Suppressor macrophage treated with lipopolysaccharide for 4 hours (primary cell): ENCODE data around the gene DYNC1H1.
"Not testable (repeated sequence)": the region's sequence is repeated elsewhere in the genome, so short reads cannot be mapped to it uniquely, and the experiment has no call there.

ENCODE experiments used
- DNase-seq: peaks from one replicate; pipeline ENCODE4 v3.0.0-alpha.2; 2020

The DYNC1H1 gene

GRCh38 chr14:101965770-101966722, 1.7 kb downstream of the DYNC1H1 start:
- DNase-seq = no peak

DNA sequence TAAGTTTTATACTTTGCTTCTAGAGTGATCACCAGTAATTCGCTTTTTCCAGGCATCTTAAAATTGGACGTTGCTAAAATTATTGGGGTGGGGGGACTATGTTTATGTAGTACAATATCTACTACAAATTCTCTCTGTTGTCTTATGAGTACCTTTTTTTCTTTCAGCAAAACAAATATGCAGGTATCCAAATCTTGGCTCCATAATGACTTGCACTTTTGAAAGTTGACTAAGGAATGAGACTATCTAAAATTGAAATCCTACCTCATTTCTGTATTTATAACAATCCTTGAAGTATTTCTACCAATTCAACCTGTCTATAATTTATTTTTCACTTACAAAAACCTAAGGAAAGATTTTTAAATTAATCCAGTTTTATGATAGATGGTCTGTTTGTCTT, 2.4 kb downstream of the DYNC1H1 start:
- no peak for DNase-seq

DNA sequence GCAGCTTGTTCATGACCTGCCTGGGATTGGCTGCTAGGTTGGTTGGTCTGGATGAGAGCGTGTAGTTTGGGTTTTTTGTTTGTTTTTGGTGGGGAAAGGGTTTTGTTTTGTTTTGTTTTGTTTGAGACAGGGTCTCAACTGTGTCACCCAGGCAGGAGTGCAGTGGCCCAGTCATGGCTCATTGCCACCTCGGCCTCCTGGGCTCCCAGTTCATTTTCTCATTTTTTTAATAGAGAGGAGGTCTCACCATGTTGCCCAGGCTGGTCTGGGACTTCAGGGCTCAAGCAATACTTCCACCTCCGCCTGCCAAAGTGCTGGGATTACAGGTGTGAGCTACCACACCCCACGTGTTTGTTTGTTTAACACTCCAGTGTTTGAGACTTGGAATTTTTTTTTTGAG, 3.8 kb downstream of the DYNC1H1 start:
- DNase-seq = no peak

DNA sequence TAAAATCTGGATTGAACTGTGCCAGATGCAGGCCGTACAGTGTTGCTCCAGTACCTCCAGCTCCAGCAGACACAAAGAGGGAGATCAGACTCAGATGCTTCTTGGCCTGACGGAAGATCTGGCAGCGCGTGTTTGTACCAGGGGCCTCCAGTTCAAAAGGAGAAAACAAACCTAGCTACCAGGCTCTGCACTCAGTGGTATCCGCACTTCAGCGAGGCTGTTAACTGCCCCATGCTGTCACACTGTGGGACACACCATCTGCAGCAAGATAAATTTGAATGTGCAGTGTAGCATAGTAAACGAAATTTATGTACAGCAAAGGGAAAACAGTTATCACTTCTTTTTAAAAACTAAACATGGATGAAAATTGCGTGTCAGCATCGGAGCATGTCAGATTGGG, 5.1 kb downstream of the DYNC1H1 start:
- no peak for DNase-seq

DNA sequence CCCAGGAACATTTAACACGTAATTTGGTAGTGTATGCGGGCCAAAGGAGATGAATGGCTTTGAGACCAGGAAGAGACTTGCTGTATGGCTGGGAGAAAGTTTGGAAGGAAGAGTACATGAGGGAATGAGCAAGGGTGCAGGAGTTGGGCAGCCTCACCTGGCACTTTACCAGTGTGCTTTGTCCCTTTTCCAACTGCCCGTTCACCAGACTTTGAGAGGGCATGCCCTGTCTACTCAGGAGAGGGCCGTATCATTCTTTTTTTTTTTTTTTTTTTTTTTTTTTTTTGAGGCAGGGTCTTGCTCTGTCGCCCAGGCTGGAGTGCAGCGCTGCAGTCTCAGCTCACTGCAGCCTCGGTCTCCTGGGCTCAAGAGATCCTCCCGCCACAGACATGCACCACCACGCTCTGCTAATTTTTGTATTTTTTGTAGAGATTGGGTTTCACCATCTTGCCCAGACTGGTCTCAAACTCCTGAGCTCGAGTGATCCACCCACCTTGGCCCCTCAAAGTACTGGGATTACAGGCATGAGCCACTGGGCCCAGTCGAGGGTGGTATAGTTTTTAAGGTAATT, 6.5 kb downstream of the DYNC1H1 start:
- no peak for DNase-seq

GRCh38 chr14:101971458-101971857, 7.1 kb downstream of the DYNC1H1 start:
- DNase-seq = not testable (repeated sequence)

GRCh38 chr14:101972126-101972866, 7.9 kb downstream of the DYNC1H1 start:
- peak; percentile 98 for DNase-seq

DNA sequence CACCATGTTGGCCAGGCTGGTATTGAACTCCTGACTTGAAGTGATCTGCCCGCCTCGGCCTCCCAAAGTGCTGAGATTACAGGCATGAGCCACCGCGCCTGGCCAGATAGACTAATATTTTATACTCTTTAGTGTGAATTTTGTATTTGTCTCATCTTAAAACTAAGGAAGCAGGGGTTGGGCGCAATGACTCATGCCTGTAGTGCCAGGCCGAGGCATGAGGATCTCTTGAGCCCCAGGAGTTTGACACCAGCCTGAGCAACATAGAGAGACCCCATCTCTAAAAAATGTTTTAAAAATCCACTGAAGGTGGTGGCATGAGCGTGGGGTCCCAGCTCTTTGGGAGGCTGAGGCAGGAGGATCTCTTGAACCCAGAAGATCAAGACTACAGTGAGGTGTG, 9.0 kb downstream of the DYNC1H1 start:
- peak; percentile 30 for DNase-seq

GRCh38 chr14:101975231-101975630, 10.9 kb downstream of the DYNC1H1 start:
- DNase-seq = no peak

DNA sequence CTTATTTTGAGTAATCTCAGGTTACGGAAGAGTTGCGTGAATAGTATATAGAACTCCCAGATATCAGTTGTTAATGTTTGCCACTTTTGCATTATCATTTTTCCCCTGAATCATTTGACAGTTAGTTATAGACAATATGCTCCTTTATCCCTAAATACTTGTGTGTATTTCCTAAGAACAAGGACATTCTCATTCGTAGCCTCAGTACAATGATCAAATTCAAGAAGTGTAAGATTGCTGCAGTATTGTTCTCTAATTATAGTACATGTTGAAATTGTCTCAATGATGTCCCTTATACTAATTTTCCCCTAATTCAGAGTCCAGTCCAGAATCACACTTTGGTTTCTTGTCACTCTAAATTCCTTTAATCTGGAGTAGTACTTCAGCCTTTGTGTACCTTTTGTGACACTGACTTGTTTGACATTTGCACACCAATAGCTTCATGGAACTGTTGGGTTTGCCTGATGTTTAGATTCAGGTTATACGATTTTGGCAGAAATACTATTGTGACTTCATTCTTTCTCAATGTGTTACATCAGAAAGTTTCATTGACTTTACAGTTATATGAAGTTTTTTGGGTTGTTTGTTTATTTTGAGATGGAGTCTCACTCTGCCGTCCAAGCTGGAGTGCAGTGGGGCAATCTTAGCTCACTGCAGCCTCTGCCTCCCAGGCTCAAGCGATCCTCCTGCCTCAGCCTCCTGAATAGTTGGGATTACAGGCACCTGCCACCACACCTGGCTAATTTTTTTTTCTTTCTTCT, 13.1 kb downstream of the DYNC1H1 start:
- DNase-seq = no peak

- no peak for DNase-seq
These were observed 15.3 kb downstream of the DYNC1H1 start for GRCh38 chr14:101979666-101980065.

DNA sequence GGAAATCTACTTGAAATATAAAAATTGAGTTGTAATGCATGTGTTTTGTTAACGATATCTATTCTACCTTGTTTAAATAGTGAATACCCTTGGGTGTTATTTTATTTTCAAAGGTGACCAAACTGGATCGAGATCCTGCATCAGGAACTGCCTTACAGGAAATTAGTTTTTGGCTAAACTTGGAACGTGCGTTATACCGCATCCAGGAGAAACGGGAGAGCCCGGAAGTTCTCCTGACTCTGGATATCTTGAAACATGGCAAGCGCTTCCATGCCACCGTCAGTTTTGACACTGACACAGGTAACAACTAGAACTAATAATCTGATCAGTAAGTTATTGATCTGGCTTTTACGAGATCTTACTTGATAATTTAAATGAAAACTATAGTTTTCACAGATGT, 15.9 kb downstream of the DYNC1H1 start:
- DNase-seq = no peak

- peak; percentile 68 for DNase-seq
These were observed 16.3 kb downstream of the DYNC1H1 start for GRCh38 chr14:101980700-101981099.

DNA sequence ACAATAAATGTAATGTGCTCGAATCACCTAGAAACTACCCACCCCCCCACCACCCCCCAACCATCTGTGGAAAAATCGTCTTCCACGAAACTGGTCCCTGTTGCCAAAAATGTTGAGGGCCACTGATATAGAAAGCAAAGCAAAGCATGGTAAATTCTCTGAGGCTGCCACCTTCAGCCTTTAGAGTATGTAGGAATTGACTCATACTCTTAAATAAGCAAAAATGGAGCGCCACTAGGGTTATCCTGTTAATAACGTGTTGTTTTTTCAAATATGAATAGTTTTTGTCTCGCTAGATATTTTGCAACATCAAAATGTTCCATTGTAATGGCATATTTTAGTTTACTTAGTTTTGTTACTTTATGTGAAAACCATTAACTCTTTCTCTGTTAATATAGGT, 18.2 kb downstream of the DYNC1H1 start:
- DNase-seq = no peak

DNA sequence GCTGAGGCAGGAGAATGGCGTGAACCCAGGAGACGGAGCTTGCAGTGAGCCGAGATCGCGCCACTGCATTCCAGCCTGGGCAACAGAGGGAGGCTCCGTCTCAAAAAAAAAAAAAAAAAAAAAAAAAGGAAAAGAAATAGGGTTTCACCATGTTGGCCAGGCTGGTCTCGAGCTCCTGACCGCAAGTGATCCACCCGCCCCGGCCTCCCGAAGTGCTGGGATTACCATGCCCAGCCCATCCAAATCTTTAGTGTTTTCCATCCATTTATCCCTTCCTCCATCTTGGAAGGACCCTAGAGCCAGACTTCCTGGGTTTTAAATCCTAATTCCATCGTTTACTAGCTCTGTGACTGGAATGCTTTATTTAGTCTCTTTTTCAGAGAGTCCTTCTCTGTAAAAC, 20.5 kb downstream of the DYNC1H1 start:
- not testable (repeated sequence) for DNase-seq

GRCh38 chr14:101985957-101986356, 21.6 kb downstream of the DYNC1H1 start:
- no peak for DNase-seq

GRCh38 chr14:101986953-101987352, 22.6 kb downstream of the DYNC1H1 start:
- no peak for DNase-seq

DNA sequence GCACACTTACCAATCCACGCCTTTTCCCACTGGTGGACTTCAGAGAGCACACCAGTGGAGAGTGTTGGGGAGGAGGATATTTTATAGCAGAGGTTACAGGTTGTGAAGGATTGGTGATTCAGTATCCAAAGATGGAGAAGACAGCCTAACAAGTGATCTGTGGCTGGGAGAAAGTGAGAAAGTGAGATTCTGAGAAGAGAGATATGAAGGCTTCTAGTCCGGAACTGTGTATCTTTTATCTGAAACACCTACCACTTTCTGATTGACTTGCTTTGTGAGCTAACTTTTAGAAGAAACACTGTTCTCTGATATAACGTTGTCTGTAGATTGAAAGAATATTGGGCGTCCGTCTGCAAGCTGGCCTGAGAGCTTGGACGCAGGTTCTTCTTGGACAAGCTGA, 24.0 kb downstream of the DYNC1H1 start:
- DNase-seq = no peak

DNA sequence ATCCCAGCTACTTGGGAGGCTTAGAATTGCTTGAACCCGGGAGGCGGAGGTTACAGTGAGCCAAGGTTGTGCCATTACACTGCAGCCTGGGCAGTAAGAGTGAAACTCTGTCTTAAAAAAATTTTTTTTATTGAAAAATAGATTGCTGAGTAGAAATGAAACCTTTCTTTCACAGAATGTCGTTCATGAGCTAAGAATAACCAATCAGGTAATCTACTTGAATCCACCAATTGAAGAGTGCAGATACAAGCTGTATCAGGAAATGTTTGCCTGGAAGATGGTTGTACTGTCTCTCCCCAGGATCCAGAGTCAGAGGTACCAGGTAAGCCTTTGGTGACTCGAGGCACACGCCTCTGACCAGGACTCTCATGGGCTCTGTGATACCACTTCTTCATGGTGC, 27.0 kb downstream of the DYNC1H1 start:
- no peak for DNase-seq

DNA sequence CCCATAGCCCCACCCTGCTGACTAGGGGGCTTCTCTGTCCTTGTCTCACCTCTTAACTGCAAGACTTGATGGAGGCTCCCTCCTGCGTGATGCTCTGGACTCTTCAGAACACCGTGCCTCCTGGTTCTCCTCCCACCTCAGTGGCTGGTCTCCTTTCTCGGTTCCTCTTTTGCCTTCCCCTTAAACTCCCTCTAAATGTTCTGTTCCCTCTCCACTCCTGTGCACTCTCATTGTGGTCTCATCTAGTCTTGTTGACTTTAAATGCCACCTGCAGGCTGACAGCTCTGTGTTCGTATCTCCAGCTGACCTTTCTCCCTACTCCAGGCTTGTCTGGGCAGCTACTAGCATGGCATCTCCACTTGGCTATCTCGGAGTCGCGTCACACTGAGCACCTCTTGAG, 28.3 kb downstream of the DYNC1H1 start:
- DNase-seq = peak; percentile 32

DNA sequence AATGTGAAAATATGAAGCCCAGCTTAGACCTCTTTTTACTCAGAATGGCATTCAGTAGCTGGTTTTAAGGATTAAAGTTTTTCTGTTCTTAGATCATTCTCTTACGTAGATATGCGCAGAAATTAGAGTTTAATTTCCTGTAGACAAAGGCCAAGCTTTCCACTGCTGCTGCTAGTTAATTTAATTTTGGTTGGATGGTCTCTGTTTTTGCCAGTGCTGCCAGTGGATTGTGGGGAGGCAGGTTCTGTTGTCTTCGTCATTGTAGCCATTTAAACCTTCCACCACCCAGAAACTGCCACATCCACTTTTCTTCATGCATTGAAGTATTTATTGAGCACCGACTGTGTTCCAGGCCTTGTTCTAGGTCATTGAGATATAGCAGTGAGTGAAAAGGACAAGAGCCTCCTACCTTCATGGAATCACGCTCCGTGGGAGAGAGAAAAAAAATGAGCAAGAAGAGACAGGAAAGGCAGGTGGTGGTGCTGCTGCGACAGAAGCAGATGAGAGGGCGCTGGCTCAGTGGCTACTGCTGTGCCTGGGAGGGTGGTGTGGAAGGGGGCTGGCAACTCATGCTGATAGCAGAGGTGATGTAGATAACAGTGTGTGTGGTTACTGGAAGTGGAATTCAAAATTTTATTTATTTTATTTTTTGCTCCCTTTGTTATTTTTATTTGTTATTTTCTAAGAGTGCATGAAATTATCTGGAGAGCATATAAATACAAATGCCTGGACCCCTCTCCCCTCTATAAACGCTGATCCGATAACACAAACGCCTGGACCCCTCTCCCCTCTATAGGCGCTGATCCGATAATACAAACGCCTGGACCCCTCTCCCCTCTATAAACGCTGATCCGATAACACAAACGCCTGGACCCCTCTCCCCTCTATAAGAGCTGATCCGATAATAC, 33.3 kb downstream of the DYNC1H1 start:
- DNase-seq = no peak

- no peak for DNase-seq
These were observed 36.5 kb downstream of the DYNC1H1 start for GRCh38 chr14:102000902-102001301.
